Uterus (tissue), 2 donors: ENCODE results near the gene NT5C3B.

Experiments
- POLR2A ChIP-seq, 2 donors: fragments of 450-650 bp; IDR thresholded peaks; one replicate each; pipeline ENCODE4 v1.6.1; 2016; ENCODE audit warnings: antibody characterized with exemption in 2 of 2, mild to moderate bottlenecking in 1 of 2, moderate library complexity in 1 of 2
- TF ChIP-seq, protein P1 (sequence below), 4 experiments: fragments of 200-600 bp in 2 of 4; fragments of 450-650 bp in 2 of 4; sonication (generic) in 2 of 4; IDR thresholded peaks; one replicate each; pipeline ENCODE4 v1.5.1; 2016 to 2019; ENCODE audit warnings: antibody characterized with exemption in 4 of 4, mild to moderate bottlenecking in 2 of 4, moderate library complexity in 1 of 4

DNA sequence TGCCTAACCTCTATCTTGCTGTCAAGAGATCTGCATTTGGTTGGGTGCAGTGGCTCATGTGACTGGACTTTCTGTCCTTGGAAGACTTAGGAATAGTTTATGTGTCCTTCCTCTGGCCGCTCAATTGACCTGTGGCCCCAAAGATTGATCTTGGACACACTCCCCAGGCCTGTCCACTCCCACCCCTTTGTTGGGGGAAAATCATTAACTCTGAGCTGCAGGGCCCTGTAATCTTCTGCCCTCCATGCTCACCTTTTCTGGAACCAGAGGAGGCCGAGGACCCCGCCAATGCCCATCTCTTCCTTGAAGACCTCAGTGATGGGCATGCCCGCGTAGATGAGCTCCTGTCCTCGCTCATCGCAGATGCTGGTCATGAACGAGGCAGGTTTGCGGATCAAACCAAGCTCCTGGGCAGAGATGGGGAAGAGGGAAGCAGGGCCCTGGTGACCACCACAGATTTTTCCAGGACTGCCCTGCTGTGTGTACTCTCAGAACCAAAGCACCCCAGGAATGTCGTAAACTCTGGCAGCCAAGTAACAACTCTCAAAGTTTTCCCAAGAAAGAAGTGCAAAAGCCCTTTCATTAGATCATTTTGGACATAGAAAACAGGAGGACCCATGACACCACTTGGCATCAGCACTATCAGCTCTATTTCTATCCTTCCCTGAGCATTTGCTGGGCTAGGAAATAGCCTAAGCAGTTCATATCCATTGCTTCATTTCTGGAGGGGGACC lies 37.7 kb upstream of the NT5C3B start:
- TF ChIP-seq, protein P1, sequence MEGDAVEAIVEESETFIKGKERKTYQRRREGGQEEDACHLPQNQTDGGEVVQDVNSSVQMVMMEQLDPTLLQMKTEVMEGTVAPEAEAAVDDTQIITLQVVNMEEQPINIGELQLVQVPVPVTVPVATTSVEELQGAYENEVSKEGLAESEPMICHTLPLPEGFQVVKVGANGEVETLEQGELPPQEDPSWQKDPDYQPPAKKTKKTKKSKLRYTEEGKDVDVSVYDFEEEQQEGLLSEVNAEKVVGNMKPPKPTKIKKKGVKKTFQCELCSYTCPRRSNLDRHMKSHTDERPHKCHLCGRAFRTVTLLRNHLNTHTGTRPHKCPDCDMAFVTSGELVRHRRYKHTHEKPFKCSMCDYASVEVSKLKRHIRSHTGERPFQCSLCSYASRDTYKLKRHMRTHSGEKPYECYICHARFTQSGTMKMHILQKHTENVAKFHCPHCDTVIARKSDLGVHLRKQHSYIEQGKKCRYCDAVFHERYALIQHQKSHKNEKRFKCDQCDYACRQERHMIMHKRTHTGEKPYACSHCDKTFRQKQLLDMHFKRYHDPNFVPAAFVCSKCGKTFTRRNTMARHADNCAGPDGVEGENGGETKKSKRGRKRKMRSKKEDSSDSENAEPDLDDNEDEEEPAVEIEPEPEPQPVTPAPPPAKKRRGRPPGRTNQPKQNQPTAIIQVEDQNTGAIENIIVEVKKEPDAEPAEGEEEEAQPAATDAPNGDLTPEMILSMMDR (IDR thresholded peaks at IDR 0.05), result no peak
- TF ChIP-seq POLR2A (IDR thresholded peaks at IDR 0.05), result no peak
